ENCODE results near the gene ROBO1. TPM values are rescaled to one million over a fixed set of nuclear protein-coding genes. Genes with fewer than 3 reads are reported as not detected.

ROBO1 gene
- total and polyA plus RNA-seq, 4 donors = 68.8 to 181 (median 106) TPM

- H3K4me1 ChIP-seq (ENCODE audit: control insufficient read depth, insufficient read depth, low read length) = no peaks in the 10 kb centered on the region
- H3K9me3 ChIP-seq (ENCODE audit: control insufficient read depth, insufficient read depth, low read length) = no peaks in the 10 kb centered on the region
- no peak overlapping the region for H3K4me3 ChIP-seq (ENCODE audit: low read depth, low read length)
- H3K27ac ChIP-seq (ENCODE audit: low read depth, low read length) = no peak overlapping the region
- 92% methylated on average over 4 of the region's 9 CpGs for WGBS (ENCODE audit: insufficient coverage)
- H3K27me3 ChIP-seq (ENCODE audit: control insufficient read depth, insufficient read depth, low read length) = no peaks in the 10 kb centered on the region
- no peak for DNase-seq (ENCODE audit: low read depth in 4 of 6, low spot score in 6 of 6)
- H3K36me3 ChIP-seq (ENCODE audit: control insufficient read depth, insufficient read depth, low read length) = no peaks in the 10 kb centered on the region
Observed at GRCh38 chr3:79052054-79052681, 715.6 kb downstream of the ROBO1 start.

GRCh38 chr3:79047581-79047980, 720.2 kb downstream of the ROBO1 start:
- Histone ChIP-seq H3K9me3 (ENCODE audit: control insufficient read depth, insufficient read depth, low read length) (no peaks in the 10 kb centered on the region), H3K27me3 (ENCODE audit: control insufficient read depth, insufficient read depth, low read length) (no peaks in the 10 kb centered on the region), H3K27ac (ENCODE audit: low read depth, low read length) (no peak overlapping the region), H3K36me3 (ENCODE audit: control insufficient read depth, insufficient read depth, low read length) (no peaks in the 10 kb centered on the region), H3K4me3 (ENCODE audit: low read depth, low read length) (no peak overlapping the region), H3K4me1 (ENCODE audit: control insufficient read depth, insufficient read depth, low read length) (no peaks in the 10 kb centered on the region)
- WGBS (ENCODE audit: insufficient coverage) = 90% methylated on average over 2 of the region's 4 CpGs
- DNase-seq (ENCODE audit: low read depth in 4 of 6, low spot score in 6 of 6) = no peak

GRCh38 chr3:79041621-79042020, 726.2 kb downstream of the ROBO1 start:
- H3K27ac ChIP-seq (ENCODE audit: low read depth, low read length) = no peak overlapping the region
- no peak for DNase-seq (ENCODE audit: low read depth in 4 of 6, low spot score in 6 of 6)
- no peaks in the 10 kb centered on the region for H3K9me3 ChIP-seq (ENCODE audit: control insufficient read depth, insufficient read depth, low read length)
- H3K4me3 ChIP-seq (ENCODE audit: low read depth, low read length) = no peak overlapping the region
- H3K27me3 ChIP-seq (ENCODE audit: control insufficient read depth, insufficient read depth, low read length) = no peaks in the 10 kb centered on the region
- H3K4me1 ChIP-seq (ENCODE audit: control insufficient read depth, insufficient read depth, low read length) = no peaks in the 10 kb centered on the region
- no peaks in the 10 kb centered on the region for H3K36me3 ChIP-seq (ENCODE audit: control insufficient read depth, insufficient read depth, low read length)

- H3K9me3 ChIP-seq (ENCODE audit: control insufficient read depth, insufficient read depth, low read length) = no peaks in the 10 kb centered on the region
- no peak overlapping the region for H3K27ac ChIP-seq (ENCODE audit: low read depth, low read length)
- DNase-seq (ENCODE audit: low read depth in 4 of 6, low spot score in 6 of 6) = no peak
- no peaks in the 10 kb centered on the region for H3K36me3 ChIP-seq (ENCODE audit: control insufficient read depth, insufficient read depth, low read length)
- no peak overlapping the region for H3K4me3 ChIP-seq (ENCODE audit: low read depth, low read length)
- no peaks in the 10 kb centered on the region for H3K27me3 ChIP-seq (ENCODE audit: control insufficient read depth, insufficient read depth, low read length)
- WGBS (ENCODE audit: insufficient coverage) = 100% methylated on average over 1 of the region's 3 CpGs
- no peaks in the 10 kb centered on the region for H3K4me1 ChIP-seq (ENCODE audit: control insufficient read depth, insufficient read depth, low read length)
Observed at GRCh38 chr3:79040701-79041100, 727.1 kb downstream of the ROBO1 start.

GRCh38 chr3:79040091-79040490, 727.7 kb downstream of the ROBO1 start:
- no peak overlapping the region for H3K4me3 ChIP-seq (ENCODE audit: low read depth, low read length)
- H3K27me3 ChIP-seq (ENCODE audit: control insufficient read depth, insufficient read depth, low read length) = no peaks in the 10 kb centered on the region
- no peak overlapping the region for H3K27ac ChIP-seq (ENCODE audit: low read depth, low read length)
- 100% methylated on average over 3 of the region's 6 CpGs for WGBS (ENCODE audit: insufficient coverage)
- H3K9me3 ChIP-seq (ENCODE audit: control insufficient read depth, insufficient read depth, low read length) = no peaks in the 10 kb centered on the region
- DNase-seq (ENCODE audit: low read depth in 4 of 6, low spot score in 6 of 6) = no peak
- no peaks in the 10 kb centered on the region for H3K36me3 ChIP-seq (ENCODE audit: control insufficient read depth, insufficient read depth, low read length)
- H3K4me1 ChIP-seq (ENCODE audit: control insufficient read depth, insufficient read depth, low read length) = no peaks in the 10 kb centered on the region

- Histone ChIP-seq H3K4me3 (ENCODE audit: low read depth, low read length) (no peak overlapping the region), H3K27ac (ENCODE audit: low read depth, low read length) (no peak overlapping the region), H3K4me1 (ENCODE audit: control insufficient read depth, insufficient read depth, low read length) (no peaks in the 10 kb centered on the region), H3K9me3 (ENCODE audit: control insufficient read depth, insufficient read depth, low read length) (no peaks in the 10 kb centered on the region), H3K27me3 (ENCODE audit: control insufficient read depth, insufficient read depth, low read length) (no peaks in the 10 kb centered on the region), H3K36me3 (ENCODE audit: control insufficient read depth, insufficient read depth, low read length) (no peaks in the 10 kb centered on the region)
- 89% methylated on average over 6 of the region's 6 CpGs for WGBS (ENCODE audit: insufficient coverage)
- no peak for DNase-seq (ENCODE audit: low read depth in 4 of 6, low spot score in 6 of 6)
Observed at GRCh38 chr3:79039192-79039591, 728.6 kb downstream of the ROBO1 start.

- DNase-seq (ENCODE audit: low read depth in 4 of 6, low spot score in 6 of 6) = no peak
- Histone ChIP-seq H3K9me3 (ENCODE audit: control insufficient read depth, insufficient read depth, low read length) (no peaks in the 10 kb centered on the region), H3K4me1 (ENCODE audit: control insufficient read depth, insufficient read depth, low read length) (no peaks in the 10 kb centered on the region), H3K27ac (ENCODE audit: low read depth, low read length) (no peak overlapping the region), H3K36me3 (ENCODE audit: control insufficient read depth, insufficient read depth, low read length) (no peaks in the 10 kb centered on the region), H3K27me3 (ENCODE audit: control insufficient read depth, insufficient read depth, low read length) (no peaks in the 10 kb centered on the region), H3K4me3 (ENCODE audit: low read depth, low read length) (no peak overlapping the region)
- WGBS (ENCODE audit: insufficient coverage) = 89% methylated on average over 1 of the region's 1 CpG
Observed at GRCh38 chr3:79038636-79039035, 729.2 kb downstream of the ROBO1 start.

GRCh38 chr3:79038057-79038456, 729.7 kb downstream of the ROBO1 start:
- DNase-seq (ENCODE audit: low read depth in 4 of 6, low spot score in 6 of 6) = no peak
- Histone ChIP-seq H3K27ac (ENCODE audit: low read depth, low read length) (no peak overlapping the region), H3K27me3 (ENCODE audit: control insufficient read depth, insufficient read depth, low read length) (no peaks in the 10 kb centered on the region), H3K4me1 (ENCODE audit: control insufficient read depth, insufficient read depth, low read length) (no peaks in the 10 kb centered on the region), H3K4me3 (ENCODE audit: low read depth, low read length) (no peak overlapping the region), H3K9me3 (ENCODE audit: control insufficient read depth, insufficient read depth, low read length) (no peaks in the 10 kb centered on the region), H3K36me3 (ENCODE audit: control insufficient read depth, insufficient read depth, low read length) (no peaks in the 10 kb centered on the region)
- WGBS (ENCODE audit: insufficient coverage) = no CpG with 5 or more reads among the region's 2 CpGs

GRCh38 chr3:79032686-79033318, 735.0 kb downstream of the ROBO1 start:
- Histone ChIP-seq H3K4me1 (ENCODE audit: control insufficient read depth, insufficient read depth, low read length) (no peaks in the 10 kb centered on the region), H3K9me3 (ENCODE audit: control insufficient read depth, insufficient read depth, low read length) (no peaks in the 10 kb centered on the region), H3K36me3 (ENCODE audit: control insufficient read depth, insufficient read depth, low read length) (no peaks in the 10 kb centered on the region), H3K4me3 (ENCODE audit: low read depth, low read length) (no peak overlapping the region), H3K27me3 (ENCODE audit: control insufficient read depth, insufficient read depth, low read length) (no peaks in the 10 kb centered on the region), H3K27ac (ENCODE audit: low read depth, low read length) (no peak overlapping the region)
- DNase-seq (ENCODE audit: low read depth in 4 of 6, low spot score in 6 of 6) = peak in 3 of 6 donors; percentile 51 to 91 (median 85)

- no peaks in the 10 kb centered on the region for H3K4me1 ChIP-seq (ENCODE audit: control insufficient read depth, insufficient read depth, low read length)
- DNase-seq (ENCODE audit: low read depth in 4 of 6, low spot score in 6 of 6) = no peak
- H3K27ac ChIP-seq (ENCODE audit: low read depth, low read length) = no peak overlapping the region
- no peaks in the 10 kb centered on the region for H3K27me3 ChIP-seq (ENCODE audit: control insufficient read depth, insufficient read depth, low read length)
- H3K9me3 ChIP-seq (ENCODE audit: control insufficient read depth, insufficient read depth, low read length) = no peaks in the 10 kb centered on the region
- no peak overlapping the region for H3K4me3 ChIP-seq (ENCODE audit: low read depth, low read length)
- H3K36me3 ChIP-seq (ENCODE audit: control insufficient read depth, insufficient read depth, low read length) = no peaks in the 10 kb centered on the region
Observed at GRCh38 chr3:79030157-79030556, 737.6 kb downstream of the ROBO1 start.

Data from spinal cord (tissue), 10 donors.